ENCODE measurements around the gene FAM53A. TPM values are rescaled to one million over a fixed set of nuclear protein-coding genes. Genes with fewer than 3 reads are reported as not detected.
A peak's percentile ranks its signal among the peaks of the same experiment; 100 is the strongest.

The FAM53A gene
- total and polyA plus RNA-seq, 8 donors: 0.73 to 2.8 (median 1.8) TPM; not detected in 4

DNA sequence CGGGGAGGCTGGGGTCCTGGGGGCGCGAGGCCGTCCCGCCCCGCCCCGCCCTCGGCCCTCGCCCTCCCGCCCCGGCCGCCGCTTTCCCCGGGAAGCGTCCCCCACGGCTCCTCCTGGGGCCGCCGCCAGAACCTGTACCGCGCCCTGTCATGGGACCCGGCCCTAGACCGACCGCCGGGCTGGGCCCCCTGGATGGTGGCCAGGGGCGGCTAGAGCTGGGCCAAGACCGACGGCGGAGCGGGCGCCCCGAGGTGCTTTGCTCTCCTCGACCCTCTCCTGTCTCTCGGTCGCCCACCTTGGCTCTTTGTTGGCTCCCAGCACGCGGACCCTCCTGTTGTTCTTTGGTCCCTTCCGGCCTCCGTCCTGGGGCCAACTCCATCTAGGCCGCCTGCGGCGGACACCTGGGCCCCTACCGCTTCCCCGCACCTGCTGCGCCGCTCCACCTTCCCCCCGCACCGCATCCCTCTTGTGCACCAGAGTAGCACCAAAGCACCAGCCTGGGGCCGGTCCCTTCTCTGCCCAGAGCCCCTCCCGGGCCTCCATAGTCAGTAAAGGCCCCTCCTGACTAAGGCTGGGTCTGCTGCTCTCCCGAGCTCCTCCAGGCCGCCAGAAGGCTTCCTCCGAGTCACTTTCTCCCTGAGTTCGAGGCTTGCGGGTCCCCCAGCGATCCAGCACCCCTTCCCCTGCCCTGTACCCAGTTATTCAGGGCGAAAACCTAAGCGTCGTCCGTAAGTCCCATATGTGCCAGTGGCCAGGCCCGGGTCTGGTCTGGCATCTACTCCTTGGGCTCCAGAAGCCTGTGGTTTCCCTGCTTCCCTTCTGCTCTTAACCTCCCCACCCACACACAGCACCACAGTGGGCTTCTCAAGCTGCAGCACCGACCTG lies 37.8 kb upstream of the FAM53A start:
- WGBS, 5 donors: 4 to 6% (median 5%) methylated on average over 31 to 60 of the region's 61 CpGs
- TF ChIP-seq EP300 (IDR thresholded peaks at IDR 0.05) (no peak), POLR2A (IDR thresholded peaks at IDR 0.05) (no peak), POLR2AphosphoS5 (IDR thresholded peaks at IDR 0.05) (no peak)
- TF ChIP-seq, protein P1, sequence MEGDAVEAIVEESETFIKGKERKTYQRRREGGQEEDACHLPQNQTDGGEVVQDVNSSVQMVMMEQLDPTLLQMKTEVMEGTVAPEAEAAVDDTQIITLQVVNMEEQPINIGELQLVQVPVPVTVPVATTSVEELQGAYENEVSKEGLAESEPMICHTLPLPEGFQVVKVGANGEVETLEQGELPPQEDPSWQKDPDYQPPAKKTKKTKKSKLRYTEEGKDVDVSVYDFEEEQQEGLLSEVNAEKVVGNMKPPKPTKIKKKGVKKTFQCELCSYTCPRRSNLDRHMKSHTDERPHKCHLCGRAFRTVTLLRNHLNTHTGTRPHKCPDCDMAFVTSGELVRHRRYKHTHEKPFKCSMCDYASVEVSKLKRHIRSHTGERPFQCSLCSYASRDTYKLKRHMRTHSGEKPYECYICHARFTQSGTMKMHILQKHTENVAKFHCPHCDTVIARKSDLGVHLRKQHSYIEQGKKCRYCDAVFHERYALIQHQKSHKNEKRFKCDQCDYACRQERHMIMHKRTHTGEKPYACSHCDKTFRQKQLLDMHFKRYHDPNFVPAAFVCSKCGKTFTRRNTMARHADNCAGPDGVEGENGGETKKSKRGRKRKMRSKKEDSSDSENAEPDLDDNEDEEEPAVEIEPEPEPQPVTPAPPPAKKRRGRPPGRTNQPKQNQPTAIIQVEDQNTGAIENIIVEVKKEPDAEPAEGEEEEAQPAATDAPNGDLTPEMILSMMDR (IDR thresholded peaks at IDR 0.05): no peak
- Histone ChIP-seq H3K36me3 (peaks cover 0 to 32% (median 21%) of the 10 kb centered on the region in 4 donors), H3K9me3 (no peaks in the 10 kb centered on the region), H3K27me3 (no peaks in the 10 kb centered on the region), H3K4me3 (peak overlapping the region; percentile 70 to 89 (median 83)), H3K27ac (peak overlapping the region in 4 of 5 donors; percentile 95 to 97 (median 96)), H3K4me1 (peaks cover 49 to 72% (median 64%) of the 10 kb centered on the region in 4 donors)
- intact Hi-C loops (cut with DNase I; ENCODE audit: low total_unique reads): no loop called here
- DNase-seq: no peak

GRCh38 chr4:1721003-1721665 lies 37.0 kb upstream of the FAM53A start, which contains the start of the genes TACC3 and TMEM129:
TSS of gene TACC3 (plus strand) at chr4:1721521. CDS start at chr4:1723422, 1,901 bp downstream.
TSS of gene TMEM129 (minus strand) at chr4:1721323. CDS start at chr4:1720837, 486 bp downstream.
- Histone ChIP-seq H3K27ac (peak within 1 kb of the TSS; percentile 93 to 97 (median 96)), H3K27me3 (no peaks in the 10 kb centered on the region), H3K4me3 (peak within 1 kb of the TSS; percentile 70 to 89 (median 83)), H3K4me1 (peaks cover 47 to 72% (median 62%) of the 10 kb centered on the region in 4 donors), H3K36me3 (peaks cover 0 to 40% (median 28%) of the 10 kb centered on the region in 4 donors), H3K9me3 (no peaks in the 10 kb centered on the region)
- TF ChIP-seq, protein P1 (IDR thresholded peaks at IDR 0.05): no peak
- TF ChIP-seq POLR2AphosphoS5 (IDR thresholded peaks at IDR 0.05): peak; percentile 62 to 88 (median 77)
- 0 to 1% (median 1%) methylated on average over 42 to 80 of the region's 83 CpGs; no CpG with 5 or more reads in 2 of the 5 donors for WGBS, 5 donors
- intact Hi-C loops (cut with DNase I; ENCODE audit: low total_unique reads): no loop called here
- peak; percentile 95 to 99 for DNase-seq

GRCh38 chr4:1720163-1720983 lies 36.3 kb upstream of the FAM53A start:
- WGBS, 5 donors: 1 to 3% (median 1%) methylated on average over 25 to 79 of the region's 79 CpGs
- peak in 2 of 3 donors; percentile 53 to 55 for TF ChIP-seq POLR2AphosphoS5 (IDR thresholded peaks at IDR 0.05)
- TF ChIP-seq EP300 (IDR thresholded peaks at IDR 0.05): no peak

DNA sequence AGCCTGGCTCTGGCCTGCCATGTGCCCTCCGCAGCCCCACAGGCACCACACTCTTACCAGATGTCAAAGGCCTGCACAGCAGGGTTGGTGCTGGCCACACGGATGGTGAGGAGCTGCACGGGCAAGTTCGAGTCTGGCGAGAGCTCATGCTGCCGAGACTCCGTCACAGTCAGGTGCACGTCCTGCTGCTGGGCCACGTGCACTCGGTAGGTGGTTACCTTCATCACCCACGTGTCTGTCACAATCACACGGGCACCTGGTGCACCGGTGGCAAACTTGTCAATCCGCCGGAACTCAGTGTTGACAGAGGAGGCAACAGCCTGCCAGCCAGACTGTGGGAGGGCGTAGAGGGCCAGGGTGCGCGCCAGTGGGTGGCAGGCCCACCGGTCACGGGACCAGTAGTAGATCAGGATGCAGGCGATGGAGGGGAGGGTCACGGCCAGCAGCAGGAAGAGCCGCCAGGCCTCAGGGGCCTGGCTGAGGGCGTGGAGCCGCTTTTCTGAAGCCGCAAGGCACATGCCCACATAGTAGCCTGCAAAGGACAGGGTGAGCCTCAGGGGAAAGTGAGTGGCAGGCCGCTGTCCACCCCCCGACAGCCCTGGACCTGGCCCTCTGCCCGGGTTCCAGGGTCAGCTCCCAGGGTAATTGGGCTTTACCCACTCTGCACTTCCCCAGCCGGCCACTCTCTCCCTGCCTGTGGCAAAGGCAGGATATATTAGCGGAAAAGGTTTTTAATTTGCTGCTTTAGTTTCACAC lies 34.2 kb upstream of the FAM53A start:
- Histone ChIP-seq H3K36me3 (peaks cover 0 to 32% (median 26%) of the 10 kb centered on the region in 4 donors), H3K27me3 (no peaks in the 10 kb centered on the region), H3K4me3 (peak overlapping the region in 1 of 4 donors; percentile 6), H3K4me1 (peaks cover 66 to 90% (median 84%) of the 10 kb centered on the region in 4 donors), H3K9me3 (no peaks in the 10 kb centered on the region), H3K27ac (peak overlapping the region; percentile 52 to 97 (median 65))
- intact Hi-C loops (cut with DNase I; ENCODE audit: low total_unique reads): no loop called here
- TF ChIP-seq, protein P1 (IDR thresholded peaks at IDR 0.05): no peak
- TF ChIP-seq POLR2AphosphoS5 (IDR thresholded peaks at IDR 0.05): peak in 1 of 3 donors; percentile 81
- WGBS, 5 donors: 35 to 52% (median 39%) methylated on average over 28 to 31 of the region's 31 CpGs
- DNase-seq: peak in 1 of 2 donors; percentile 82

More at GRCh38 chr4:1720163-1720983, 36.3 kb upstream of the FAM53A start:
- intact Hi-C loops (cut with DNase I; ENCODE audit: low total_unique reads): no loop called here
- H3K9me3 ChIP-seq: no peaks in the 10 kb centered on the region
- peak overlapping the region; percentile 70 to 89 (median 83) for H3K4me3 ChIP-seq
- peaks cover 47 to 73% (median 65%) of the 10 kb centered on the region in 4 donors for H3K4me1 ChIP-seq
- H3K27ac ChIP-seq: peak overlapping the region; percentile 93 to 97 (median 96)
- H3K36me3 ChIP-seq: peaks cover 0 to 36% (median 30%) of the 10 kb centered on the region in 4 donors
- H3K27me3 ChIP-seq: no peaks in the 10 kb centered on the region
- DNase-seq: peak; percentile 58 to 76
